Activated naive CD4-positive, alpha-beta T cell treated with anti-CD3 and anti-CD28 coated beads, Interleukin-2, amount 10 ng/mL, durations not matched to agents 7 days and 5 days (primary cell): ENCODE results near the gene NELFCD.
"Not testable (repeated sequence)": the region's sequence is repeated elsewhere in the genome, so short reads cannot be mapped to it uniquely, and the experiment has no call there.

ENCODE experiments used
- CTCF ChIA-PET: fragments of 350-600 bp; sonication (Branson Sonifier 250); formaldehyde crosslinking; loops from one replicate; lab custom pipeline; 2021; ENCODE audit warnings: antibody characterized with exemption; lab: Charles Lee
- DNase-seq: peaks from one replicate; pipeline ENCODE4 v3.0.0-alpha.2; 2020
- H3K27ac Mint-ChIP-seq: one replicate; pipeline ENCODE4 v1.8.0; 2021; ENCODE audit warnings: mild to moderate bottlenecking, moderate library complexity, mixed read lengths
- H3K27me3 Mint-ChIP-seq: one replicate; pipeline ENCODE4 v1.8.0; 2021; ENCODE audit warnings: mild to moderate bottlenecking, mixed read lengths
- H3K36me3 Mint-ChIP-seq: one replicate; pipeline ENCODE4 v1.8.0; 2021; ENCODE audit warnings: mixed read lengths
- H3K4me1 Mint-ChIP-seq: one replicate; pipeline ENCODE4 v1.8.0; 2021; ENCODE audit warnings: mixed read lengths
- H3K4me3 Mint-ChIP-seq: one replicate; pipeline ENCODE4 v1.8.0; 2021; ENCODE audit warnings: mild to moderate bottlenecking, moderate library complexity, mixed read lengths
- H3K9me3 Mint-ChIP-seq: one replicate; pipeline ENCODE4 v1.8.0; 2021; ENCODE audit warnings: mixed read lengths

The NELFCD gene

GRCh38 chr20:58980711-58981627, at the start of gene NELFCD:
Gene NELFCD, plus strand, starts transcription at chr20:58981256. Its CDS starts 54 bp downstream, at chr20:58981310.
- CTCF ChIA-PET = interaction anchor here (0.6 kb wide), 1 partner anchor 53 kb away, joined by 3 read pairs; no protein-coding TSS in a partner anchor
- Mint-ChIP-seq H3K4me3 (peak within 1 kb of the TSS; percentile 90), H3K9me3 (no peaks in the 10 kb centered on the region), H3K4me1 (peaks cover 34% of the 10 kb centered on the region), H3K27me3 (peaks cover 33% of the 10 kb centered on the region), H3K27ac (peak within 1 kb of the TSS; percentile 83), H3K36me3 (peaks cover 7% of the 10 kb centered on the region)
- peak; percentile 89 for DNase-seq

- Mint-ChIP-seq H3K4me3 (no peak overlapping the region), H3K27ac (no peak overlapping the region), H3K9me3 (no peaks in the 10 kb centered on the region), H3K4me1 (no peaks in the 10 kb centered on the region), H3K27me3 (peaks cover 56% of the 10 kb centered on the region), H3K36me3 (no peaks in the 10 kb centered on the region)
- CTCF ChIA-PET = no interaction called here
- DNase-seq = no peak
These were observed 48.9 kb upstream of the NELFCD start for GRCh38 chr20:58932170-58932569.

- H3K9me3 Mint-ChIP-seq = no peaks in the 10 kb centered on the region
- no peak overlapping the region for H3K27ac Mint-ChIP-seq
- no peak for DNase-seq
- peaks cover 54% of the 10 kb centered on the region for H3K27me3 Mint-ChIP-seq
- CTCF ChIA-PET = interaction anchor here (1.0 to 1.2 kb wide), 2 partner anchors 33 to 68 kb away, joined by 3 to 4 read pairs; no protein-coding TSS in a partner anchor
- H3K36me3 Mint-ChIP-seq = no peaks in the 10 kb centered on the region
- no peak overlapping the region for H3K4me3 Mint-ChIP-seq
- no peaks in the 10 kb centered on the region for H3K4me1 Mint-ChIP-seq
These were observed 43.0 kb upstream of the NELFCD start for GRCh38 chr20:58938078-58938477.

- Mint-ChIP-seq H3K4me3 (no peak overlapping the region), H3K4me1 (no peaks in the 10 kb centered on the region), H3K27ac (no peak overlapping the region), H3K27me3 (peaks cover 50% of the 10 kb centered on the region), H3K36me3 (no peaks in the 10 kb centered on the region), H3K9me3 (no peaks in the 10 kb centered on the region)
- DNase-seq = no peak
- CTCF ChIA-PET = interaction anchor here (1.2 kb wide), 1 partner anchor 68 kb away, joined by 3 read pairs; no protein-coding TSS in a partner anchor
These were observed 42.5 kb upstream of the NELFCD start for GRCh38 chr20:58938541-58938940.

- Mint-ChIP-seq H3K9me3 (no peaks in the 10 kb centered on the region), H3K27ac (no peak overlapping the region), H3K36me3 (no peaks in the 10 kb centered on the region), H3K4me3 (no peak overlapping the region), H3K4me1 (no peaks in the 10 kb centered on the region), H3K27me3 (peaks cover 28% of the 10 kb centered on the region)
- CTCF ChIA-PET = no interaction called here
- no peak for DNase-seq
These were observed 39.6 kb upstream of the NELFCD start for GRCh38 chr20:58941471-58941870.

- Mint-ChIP-seq H3K9me3 (no peaks in the 10 kb centered on the region), H3K4me1 (no peaks in the 10 kb centered on the region), H3K4me3 (no peak overlapping the region), H3K36me3 (no peaks in the 10 kb centered on the region), H3K27me3 (peaks cover 20% of the 10 kb centered on the region), H3K27ac (no peak overlapping the region)
- DNase-seq = no peak
- CTCF ChIA-PET = interaction anchor here (0.7 to 0.9 kb wide), 2 partner anchors 17 to 278 kb away, joined by 3 to 5 read pairs; no protein-coding TSS in a partner anchor
These were observed 38.5 kb upstream of the NELFCD start for GRCh38 chr20:58942549-58942948.

GRCh38 chr20:58944610-58945009, 36.4 kb upstream of the NELFCD start:
- peaks cover 21% of the 10 kb centered on the region for H3K27me3 Mint-ChIP-seq
- H3K4me1 Mint-ChIP-seq = no peaks in the 10 kb centered on the region
- no peaks in the 10 kb centered on the region for H3K9me3 Mint-ChIP-seq
- H3K36me3 Mint-ChIP-seq = no peaks in the 10 kb centered on the region
- no peak for DNase-seq
- CTCF ChIA-PET = no interaction called here
- H3K4me3 Mint-ChIP-seq = no peak overlapping the region
- no peak overlapping the region for H3K27ac Mint-ChIP-seq

GRCh38 chr20:58945965-58946631, 35.0 kb upstream of the NELFCD start:
- no peaks in the 10 kb centered on the region for H3K36me3 Mint-ChIP-seq
- no peak overlapping the region for H3K27ac Mint-ChIP-seq
- H3K27me3 Mint-ChIP-seq = peaks cover 18% of the 10 kb centered on the region
- H3K9me3 Mint-ChIP-seq = no peaks in the 10 kb centered on the region
- no peaks in the 10 kb centered on the region for H3K4me1 Mint-ChIP-seq
- CTCF ChIA-PET = no interaction called here
- no peak overlapping the region for H3K4me3 Mint-ChIP-seq
- DNase-seq = no peak

GRCh38 chr20:58947797-58948388, 33.2 kb upstream of the NELFCD start:
- CTCF ChIA-PET, H3K27ac Mint-ChIP-seq, H3K4me1 Mint-ChIP-seq, H3K9me3 Mint-ChIP-seq, DNase-seq, H3K4me3 Mint-ChIP-seq, H3K36me3 Mint-ChIP-seq: not testable (repeated sequence)
- peaks cover 25% of the 10 kb centered on the region for H3K27me3 Mint-ChIP-seq

GRCh38 chr20:58950603-58951002, 30.5 kb upstream of the NELFCD start:
- DNase-seq = no peak
- H3K9me3 Mint-ChIP-seq = no peaks in the 10 kb centered on the region
- peaks cover 32% of the 10 kb centered on the region for H3K27me3 Mint-ChIP-seq
- H3K4me1 Mint-ChIP-seq = no peaks in the 10 kb centered on the region
- H3K27ac Mint-ChIP-seq = no peak overlapping the region
- H3K36me3 Mint-ChIP-seq = no peaks in the 10 kb centered on the region
- CTCF ChIA-PET = no interaction called here
- H3K4me3 Mint-ChIP-seq = no peak overlapping the region

- CTCF ChIA-PET = no interaction called here
- DNase-seq = no peak
- no peaks in the 10 kb centered on the region for H3K4me1 Mint-ChIP-seq
- H3K36me3 Mint-ChIP-seq = no peaks in the 10 kb centered on the region
- H3K27me3 Mint-ChIP-seq = peaks cover 32% of the 10 kb centered on the region
- no peak overlapping the region for H3K4me3 Mint-ChIP-seq
- H3K9me3 Mint-ChIP-seq = no peaks in the 10 kb centered on the region
- H3K27ac Mint-ChIP-seq = no peak overlapping the region
These were observed 28.0 kb upstream of the NELFCD start for GRCh38 chr20:58953050-58953449.

- H3K4me1 Mint-ChIP-seq = no peaks in the 10 kb centered on the region
- CTCF ChIA-PET = interaction anchor here (0.6 to 1.3 kb wide), 2 partner anchors 12 to 454 kb away, joined by 3 to 4 read pairs; no protein-coding TSS in a partner anchor
These were observed 25.0 kb upstream of the NELFCD start for GRCh38 chr20:58956078-58956477.

GRCh38 chr20:58959652-58960051, 21.4 kb upstream of the NELFCD start:
- CTCF ChIA-PET = interaction anchor here (0.9 kb wide), 1 partner anchor 17 kb away, joined by 3 read pairs; no protein-coding TSS in a partner anchor
- Mint-ChIP-seq H3K4me3 (no peak overlapping the region), H3K9me3 (no peaks in the 10 kb centered on the region), H3K4me1 (no peaks in the 10 kb centered on the region), H3K36me3 (no peaks in the 10 kb centered on the region), H3K27me3 (peaks cover 29% of the 10 kb centered on the region), H3K27ac (no peak overlapping the region)
- DNase-seq = no peak

More at GRCh38 chr20:58956078-58956477, 25.0 kb upstream of the NELFCD start:
- no peak overlapping the region for H3K4me3 Mint-ChIP-seq
- H3K36me3 Mint-ChIP-seq = no peaks in the 10 kb centered on the region
- no peak overlapping the region for H3K27ac Mint-ChIP-seq
- no peak for DNase-seq
- H3K27me3 Mint-ChIP-seq = peaks cover 26% of the 10 kb centered on the region
- H3K9me3 Mint-ChIP-seq = no peaks in the 10 kb centered on the region

- H3K27me3 Mint-ChIP-seq = peaks cover 45% of the 10 kb centered on the region
- H3K4me1 Mint-ChIP-seq = no peaks in the 10 kb centered on the region
- DNase-seq = no peak
- no peak overlapping the region for H3K27ac Mint-ChIP-seq
- CTCF ChIA-PET = no interaction called here
- H3K9me3 Mint-ChIP-seq = no peaks in the 10 kb centered on the region
- no peaks in the 10 kb centered on the region for H3K36me3 Mint-ChIP-seq
- no peak overlapping the region for H3K4me3 Mint-ChIP-seq
These were observed 17.9 kb upstream of the NELFCD start for GRCh38 chr20:58963060-58963584.
